C4-2B (cell line): Measurements from ENCODE around the gene RAB1A.

Experiments
- CTCF ChIP-seq: fragments of 450-650 bp; conservative IDR thresholded peaks from 2 replicates; pipeline ENCODE4 v1.5.1; 2017; ENCODE audit warnings: mild to moderate bottlenecking
- ZFX ChIP-seq: fragments of 450-650 bp; IDR thresholded peaks from 2 replicates; pipeline ENCODE4 v1.6.1; 2017

- no peak for TF ChIP-seq CTCF
- TF ChIP-seq ZFX: no peak
Measured at GRCh38 chr2:65079017-65079416, 50.9 kb downstream of the RAB1A start.
